CD4-positive, alpha-beta T cell treated with Interferon gamma for 1 hour (primary cell): ENCODE data around the gene RUNX3.

Experiments used
- DNase-seq: peaks from one replicate; pipeline ENCODE4 v3.0.0-alpha.2; 2020

The RUNX3 gene

GRCh38 chr1:24859063-24860010 lies 70.7 kb downstream of the RUNX3 start:
- no peak for DNase-seq

GRCh38 chr1:24858277-24858676 lies 71.8 kb downstream of the RUNX3 start:
- no peak for DNase-seq

- DNase-seq = no peak
These were observed 72.5 kb downstream of the RUNX3 start for GRCh38 chr1:24857507-24858133.

- no peak for DNase-seq
These were observed 73.1 kb downstream of the RUNX3 start for GRCh38 chr1:24856787-24857506.

- no peak for DNase-seq
These were observed 74.6 kb downstream of the RUNX3 start for GRCh38 chr1:24855474-24855873.

- DNase-seq = no peak
These were observed 76.4 kb downstream of the RUNX3 start for GRCh38 chr1:24853649-24854048.

- DNase-seq = no peak
These were observed 79.7 kb downstream of the RUNX3 start for GRCh38 chr1:24850328-24850920.

GRCh38 chr1:24849672-24850295 lies 80.3 kb downstream of the RUNX3 start:
- DNase-seq = no peak
